ENCODE results near the gene SIRT5. TPM values are rescaled to one million over a fixed set of nuclear protein-coding genes. Genes with fewer than 3 reads are reported as not detected.

The SIRT5 gene
- total RNA-seq, 1 experiment from 2014 or later, result 14.3 TPM

- WGBS (ENCODE audit: extremely low coverage, insufficient read length, low lambda C conversion rate), result no CpG with 5 or more reads among the region's 1 CpG
- H3K14ac ChIP-seq (ENCODE audit: insufficient read depth, low read length), result no peak overlapping the region
- no peak for DNase-seq
- H3T11ph ChIP-seq (ENCODE audit: low read length), result no peak overlapping the region
- H3K4me1 ChIP-seq (ENCODE audit: insufficient read depth, low read length), result peaks cover 13% of the 10 kb centered on the region
- H3K23ac ChIP-seq (ENCODE audit: insufficient read length, low read depth, low read length), result no peak overlapping the region
- no peak overlapping the region for H4K8ac ChIP-seq (replicated peaks; ENCODE audit: insufficient read length, low read depth, low read length)
- no peak overlapping the region for H4K5ac ChIP-seq (ENCODE audit: insufficient read length, low read depth, low read length)
- H3K27me3 ChIP-seq (ENCODE audit: insufficient read depth, low read length), result no peaks in the 10 kb centered on the region
- no peak for TF ChIP-seq CTCF (conservative IDR thresholded peaks at IDR 0.05)
- Mint-ChIP-seq H3K27ac (no peak overlapping the region), H3K4me1 (peaks cover 36 to 38% of the 10 kb centered on the region in 2 experiments), H3K36me3 (ENCODE audit: insufficient read depth in 1 of 3, low read depth in 3 of 3) (no peaks in the 10 kb centered on the region), H3K4me3 (no peak overlapping the region), H3K9me3 (no peaks in the 10 kb centered on the region), H3K27me3 (ENCODE audit: low read depth) (no peaks in the 10 kb centered on the region)
- no peak overlapping the region for H2AFZ ChIP-seq (ENCODE audit: low read length)
- no peak overlapping the region for H3K56ac ChIP-seq (ENCODE audit: insufficient read length, low read depth, low read length)
- no peak overlapping the region for H2BK120ac ChIP-seq (ENCODE audit: low read depth, low read length, poor library complexity, severe bottlenecking)
- no peak overlapping the region for H4K91ac ChIP-seq (ENCODE audit: insufficient read length, low read depth, low read length)
- no peak overlapping the region for H3K4me2 ChIP-seq (ENCODE audit: insufficient read depth, insufficient read length, low read length)
- H2BK12ac ChIP-seq (ENCODE audit: insufficient read length, low read depth, low read length), result no peak overlapping the region
- H3K79me1 ChIP-seq (ENCODE audit: insufficient read depth, low read depth, low read length, poor library complexity, severe bottlenecking), result no peaks in the 10 kb centered on the region
- H4K20me1 ChIP-seq (ENCODE audit: control insufficient read depth, insufficient read depth, insufficient read length), result no peaks in the 10 kb centered on the region
- no peak overlapping the region for H3K27ac ChIP-seq (ENCODE audit: insufficient read length, low read depth, low read length)
- no peak overlapping the region for H2BK15ac ChIP-seq (ENCODE audit: low read depth, low read length)
- H3K9ac ChIP-seq (ENCODE audit: extremely low read depth, insufficient read length, low read length), result no peak overlapping the region
- no peak overlapping the region for H2BK5ac ChIP-seq (ENCODE audit: insufficient read length, low read length)
- no peak overlapping the region for H3K4ac ChIP-seq (ENCODE audit: low read depth, low read length)
- no peaks in the 10 kb centered on the region for H3K23me2 ChIP-seq (ENCODE audit: insufficient read length, low read depth, low read length, poor library complexity, severe bottlenecking)
- H2BK20ac ChIP-seq (ENCODE audit: low read depth, low read length, poor library complexity, severe bottlenecking), result no peak overlapping the region
- H3K79me2 ChIP-seq (ENCODE audit: insufficient read depth, low read length), result no peaks in the 10 kb centered on the region
- H3K9me3 ChIP-seq (ENCODE audit: control insufficient read depth, low read depth, low read length), result no peaks in the 10 kb centered on the region
- H3K18ac ChIP-seq (ENCODE audit: insufficient read length, low read depth, low read length), result no peak overlapping the region
- H2AK5ac ChIP-seq (ENCODE audit: insufficient read length, low read length), result no peak overlapping the region
Observed at GRCh38 chr6:13539572-13539971, 34.8 kb upstream of the SIRT5 start.
